GM12878 (cell line): Measurements from ENCODE around the gene NUP155.

Experiments
- CTCF ChIP-seq, 3 experiments: IDR thresholded peaks in 2 of 3; conservative IDR thresholded peaks in 1 of 3; 2 replicates each; pipeline ENCODE4 v1.5.1; 2011; ENCODE audit warnings: low read depth in 3 of 3, low read length in 3 of 3, mild to moderate bottlenecking in 3 of 3, control low read depth in 2 of 3, moderate library complexity in 2 of 3, inconsistent platforms in 1 of 3, mixed read lengths in 1 of 3; ENCODE audit not compliant: control insufficient read depth in 2 of 3, insufficient read depth in 1 of 3; ENCODE audit errors: extremely low read depth in 1 of 3
- ELK1 ChIP-seq: IDR thresholded peaks from 2 replicates; pipeline ENCODE4 v1.6.1; 2012; ENCODE audit warnings: low read depth, low read length, improper control_type of control experiment

GRCh38 chr5:37254581-37254980 is 116.3 kb downstream of the NUP155 start:
- TF ChIP-seq CTCF (IDR thresholded peaks at IDR 0.05 in 2 of 3, conservative IDR thresholded peaks at IDR 0.05 in 1 of 3; ENCODE audit: control insufficient read depth in 2 of 3, extremely low read depth in 1 of 3, insufficient read depth in 1 of 3, low read depth in 3 of 3, low read length in 3 of 3): no peak
- no peak for TF ChIP-seq ELK1
